Keratinocyte (primary cell): ENCODE results near the gene NINJ1. TPM values are rescaled to one million over a fixed set of nuclear protein-coding genes. Genes with fewer than 3 reads are reported as not detected.

Experiments used
- DNase-seq: peaks from one replicate; pipeline ENCODE4 v3.0.0-alpha.2; 2011; ENCODE audit warnings: low read depth, missing footprints, low spot score
- FAIRE-seq: peaks from 2 replicates; lab custom pipeline; 2011; peaks lifted over from hg19 to GRCh38; lab: Jason Lieb, UNC
- H2AFZ ChIP-seq: 2 replicates; pipeline ENCODE4 v1.6.0; 2012; ENCODE audit warnings: low read length, control low read depth, inconsistent platforms; ENCODE audit not compliant: control insufficient read depth
- H3K27ac ChIP-seq: 2 replicates; pipeline ENCODE4 v1.5.1; 2011; ENCODE audit warnings: low read length; ENCODE audit not compliant: control insufficient read depth, insufficient read depth
- H3K27me3 ChIP-seq: 3 replicates; pipeline ENCODE4 v1.6.0; 2011; ENCODE audit warnings: low read length; ENCODE audit not compliant: control insufficient read depth, insufficient read depth; ENCODE audit errors: extremely low read depth
- H3K36me3 ChIP-seq, 2 experiments: 2 replicates in 1 of 2; 3 replicates in 1 of 2; pipeline ENCODE4 v1.5.1; 2011; ENCODE audit warnings: low read length in 2 of 2, mild to moderate bottlenecking in 1 of 2; ENCODE audit not compliant: control insufficient read depth in 2 of 2, insufficient read depth in 2 of 2; ENCODE audit errors: extremely low read depth in 1 of 2
- H3K4me1 ChIP-seq: 3 replicates; pipeline ENCODE4 v1.5.1; 2011; ENCODE audit warnings: low read length; ENCODE audit not compliant: control insufficient read depth, insufficient read depth; ENCODE audit errors: extremely low read depth
- H3K4me2 ChIP-seq: 3 replicates; pipeline ENCODE4 v1.6.0; 2011; ENCODE audit warnings: low read depth, low read length; ENCODE audit not compliant: control insufficient read depth, insufficient read depth; ENCODE audit errors: extremely low read depth
- H3K4me3 ChIP-seq, 3 experiments: fragments of 200-600 bp in 1 of 3; sonication (generic) in 1 of 3; 2 replicates in 2 of 3; 3 replicates in 1 of 3; pipeline ENCODE4 v1.5.1; 2011 to 2016; ENCODE audit warnings: low read length in 3 of 3, mild to moderate bottlenecking in 3 of 3, control low read depth in 2 of 3, inconsistent platforms in 1 of 3, low read depth in 1 of 3, mixed read lengths in 1 of 3, mixed run types in 1 of 3, moderate library complexity in 1 of 3; ENCODE audit not compliant: control insufficient read depth in 2 of 3, insufficient read depth in 2 of 3; ENCODE audit errors: extremely low read depth in 1 of 3
- H3K79me2 ChIP-seq: 2 replicates; pipeline ENCODE4 v1.6.0; 2012; ENCODE audit warnings: low read length; ENCODE audit not compliant: control insufficient read depth, insufficient read depth
- H3K9ac ChIP-seq: 3 replicates; pipeline ENCODE4 v1.6.0; 2011; ENCODE audit warnings: low read length; ENCODE audit not compliant: control insufficient read depth, insufficient read depth; ENCODE audit errors: extremely low read depth
- H3K9me1 ChIP-seq: 3 replicates; pipeline ENCODE4 v1.6.0; 2011; ENCODE audit warnings: low read length; ENCODE audit not compliant: control insufficient read depth, insufficient read depth; ENCODE audit errors: extremely low read depth
- H3K9me3 ChIP-seq: 2 replicates; pipeline ENCODE4 v1.5.1; 2012; ENCODE audit warnings: low read depth, low read length; ENCODE audit not compliant: control insufficient read depth
- H4K20me1 ChIP-seq: 3 replicates; pipeline ENCODE4 v1.6.0; 2011; ENCODE audit warnings: low read length; ENCODE audit not compliant: control insufficient read depth, insufficient read depth; ENCODE audit errors: extremely low read depth
- CTCF ChIP-seq, 3 experiments: IDR thresholded peaks in 1 of 3; conservative IDR thresholded peaks in 1 of 3; optimal IDR thresholded peaks in 1 of 3; 2 replicates in 2 of 3; 3 replicates in 1 of 3; pipeline versions ENCODE3 to v1.5.1; 2011; ENCODE audit warnings: low read length in 3 of 3, mild to moderate bottlenecking in 3 of 3, moderate library complexity in 2 of 3, control low read depth in 1 of 3, inconsistent platforms in 1 of 3; ENCODE audit not compliant: insufficient read depth in 2 of 3; ENCODE audit errors: extremely low read depth in 1 of 3
- EZH2 ChIP-seq: IDR thresholded peaks from one replicate; pipeline ENCODE4 v1.6.1; 2012; ENCODE audit warnings: inconsistent platforms, mild to moderate bottlenecking, low read length, moderate library complexity
- dilution Hi-C: fragments of 300-500 bp; cut with MboI; formaldehyde crosslinking; loops from one replicate; pipeline ENCODE4 v1.7.0; 2020; ENCODE audit warnings: low sequenced_read_pairs; ENCODE audit not compliant: extremely low pct_ligation_motif_present
- polyA plus RNA-seq, 5 experiments: library from polyadenylated mRNA; depleted of rRNA in 3 of 5; stranded (reverse) in 3 of 5; stranded (forward) in 1 of 5; unstranded in 1 of 5; fragments of >200 nt; gene quantifications; 1 replicate in 1 of 5; 2 replicates in 3 of 5; 3 replicates in 1 of 5; pipeline versions ENCODE4 v1.2.1 to v1.2.3, GENCODE V29; 2011 to 2012; ENCODE audit warnings: missing spikeins in 2 of 5, low read depth in 1 of 5, low replicate concordance in 1 of 5

NINJ1 gene
- polyA plus RNA-seq, 1 donor (not counting 4 experiments of a cell fraction or from before 2014, with no cell fraction given) = 7.4 TPM

GRCh38 chr9:93089024-93089423 is 45.0 kb downstream of the NINJ1 start:
- dilution Hi-C loops = no loop called here
- H3K36me3 ChIP-seq = no peaks in the 10 kb centered on the region
- no peak for DNase-seq
- no peak for TF ChIP-seq CTCF (optimal IDR thresholded peaks at IDR 0.05 in 1 of 3, IDR thresholded peaks at IDR 0.05 in 1 of 3, conservative IDR thresholded peaks at IDR 0.05 in 1 of 3; ENCODE audit: extremely low read depth in 1 of 3, insufficient read depth in 2 of 3, low read length in 3 of 3)
- TF ChIP-seq EZH2 = no peak
- H3K27ac ChIP-seq = no peak overlapping the region
- no peak overlapping the region for H2AFZ ChIP-seq
- peaks cover 14% of the 10 kb centered on the region for H3K9me3 ChIP-seq
- H3K27me3 ChIP-seq = no peaks in the 10 kb centered on the region
- H3K4me3 ChIP-seq = no peak overlapping the region
- H3K4me1 ChIP-seq = no peaks in the 10 kb centered on the region
- no peaks in the 10 kb centered on the region for H3K9me1 ChIP-seq
- H3K79me2 ChIP-seq = no peaks in the 10 kb centered on the region
- no peaks in the 10 kb centered on the region for H4K20me1 ChIP-seq
- no peak overlapping the region for H3K9ac ChIP-seq
- FAIRE-seq = no peak
- no peak overlapping the region for H3K4me2 ChIP-seq

GRCh38 chr9:93088656-93089015 is 45.4 kb downstream of the NINJ1 start:
- Histone ChIP-seq H2AFZ (no peak overlapping the region), H3K4me1 (no peaks in the 10 kb centered on the region), H3K27ac (no peak overlapping the region), H3K9ac (no peak overlapping the region), H3K4me2 (no peak overlapping the region), H3K9me1 (no peaks in the 10 kb centered on the region), H3K9me3 (peaks cover 14% of the 10 kb centered on the region), H3K4me3 (no peak overlapping the region), H3K27me3 (no peaks in the 10 kb centered on the region), H3K36me3 (no peaks in the 10 kb centered on the region), H3K79me2 (no peaks in the 10 kb centered on the region), H4K20me1 (no peaks in the 10 kb centered on the region)
- TF ChIP-seq CTCF (optimal IDR thresholded peaks at IDR 0.05 in 1 of 3, IDR thresholded peaks at IDR 0.05 in 1 of 3, conservative IDR thresholded peaks at IDR 0.05 in 1 of 3; ENCODE audit: extremely low read depth in 1 of 3, insufficient read depth in 2 of 3, low read length in 3 of 3) (no peak), EZH2 (no peak)
- FAIRE-seq = no peak
- DNase-seq = no peak
- dilution Hi-C loops = no loop called here
